Measurements from ENCODE around the gene CCDC149.

GRCh38 chr4:24894846-24895245, 18.0 kb downstream of the CCDC149 start:
- TF ChIP-seq SIN3A (IDR thresholded peaks at IDR 0.05; ENCODE audit: borderline replicate concordance, insufficient read depth, low read depth, low read length) (no peak), CTCF (IDR thresholded peaks at IDR 0.05) (no peak), POLR2AphosphoS5 (IDR thresholded peaks at IDR 0.05; ENCODE audit: low read depth, low read length) (no peak), TCF7L2 (IDR thresholded peaks at IDR 0.05; ENCODE audit: low read depth, low read length) (no peak)

All from Panc1 (cell line).